B cell (primary cell): ENCODE measurements around the gene SLC22A12. TPM values are rescaled to one million over a fixed set of nuclear protein-coding genes. Genes with fewer than 3 reads are reported as not detected.

Experiments
- ATAC-seq: fragments of 200-7000 bp; cut with Tn5 transposase; one replicate; pipeline ENCODE4 v1.10.0; 2021; ENCODE audit warnings: low read depth, mild to moderate bottlenecking, moderate number of reproducible peaks, moderate library complexity
- CTCF ChIA-PET: fragments of 350-600 bp; sonication (Branson Sonifier 250); formaldehyde crosslinking; loops from one replicate; lab custom pipeline; 2021; ENCODE audit warnings: antibody characterized with exemption, inconsistent platforms; lab: Charles Lee
- POLR2A ChIA-PET: fragments of 350-600 bp; sonication (Branson Sonifier 250); formaldehyde crosslinking; loops from one replicate; lab custom pipeline; 2021; ENCODE audit warnings: antibody characterized with exemption; lab: Charles Lee
- DNase-seq: peaks from one replicate; pipeline ENCODE4 v3.0.0; 2013
- H2AFZ ChIP-seq: 2 replicates; pipeline ENCODE4 v1.6.1; 2012; ENCODE audit warnings: mild to moderate bottlenecking, low read depth, low read length; ENCODE audit not compliant: insufficient read depth, poor library complexity, severe bottlenecking
- H3K27ac ChIP-seq, 2 donors: 1 replicate in 1 of 2; 2 replicates in 1 of 2; pipeline ENCODE4 v1.5.1; 2012 to 2013; ENCODE audit warnings: low read length in 2 of 2, mild to moderate bottlenecking in 2 of 2, moderate library complexity in 1 of 2
- H3K27me3 ChIP-seq, 4 experiments: fragments of 200-600 bp in 1 of 4; sonication (generic) in 1 of 4; replicated peaks in 1 of 4; 1 replicate in 2 of 4; 2 replicates in 2 of 4; pipeline versions ENCODE4 v1.6.1 to v1.7.0; 2013 to 2016; ENCODE audit warnings: low read length in 3 of 4, mild to moderate bottlenecking in 2 of 4, mixed read lengths in 1 of 4, moderate library complexity in 1 of 4; ENCODE audit not compliant: insufficient read depth in 4 of 4, control insufficient read depth in 3 of 4; ENCODE audit errors: control extremely low read depth in 1 of 4
- H3K36me3 ChIP-seq, 2 experiments: replicated peaks in 1 of 2; 1 replicate in 1 of 2; 2 replicates in 1 of 2; pipeline versions ENCODE4 v1.6.1 to v1.7.1; 2013; ENCODE audit warnings: low read length in 1 of 2; ENCODE audit not compliant: insufficient read depth in 2 of 2, control insufficient read depth in 1 of 2; ENCODE audit errors: control extremely low read depth in 1 of 2, extremely low read depth in 1 of 2
- H3K4me1 ChIP-seq, 2 donors: fragments of 200-600 bp in 1 of 2; sonication (generic) in 1 of 2; 1 replicate in 1 of 2; 2 replicates in 1 of 2; pipeline versions ENCODE4 v1.5.1 to v1.6.1; 2013 to 2017; ENCODE audit warnings: low read length in 2 of 2; ENCODE audit not compliant: control insufficient read depth in 2 of 2, insufficient read depth in 2 of 2
- H3K4me2 ChIP-seq: replicated peaks from 2 replicates; pipeline ENCODE3; 2012; ENCODE audit warnings: mild to moderate bottlenecking, low read depth, low read length; ENCODE audit not compliant: poor library complexity, severe bottlenecking
- H3K4me3 ChIP-seq, 5 experiments: fragments of 200-600 bp in 1 of 5; sonication (generic) in 1 of 5; 1 replicate in 3 of 5; 2 replicates in 2 of 5; pipeline versions ENCODE4 v1.5.1 to v1.7.0; 2011 to 2016; ENCODE audit warnings: low read length in 4 of 5, mild to moderate bottlenecking in 4 of 5, low read depth in 2 of 5, control low read depth in 1 of 5, moderate library complexity in 1 of 5; ENCODE audit not compliant: insufficient read depth in 1 of 5; ENCODE audit errors: control extremely low read depth in 1 of 5, extremely low read depth in 1 of 5
- H3K79me2 ChIP-seq: fragments of 200-600 bp; sonication (generic); one replicate; pipeline ENCODE4 v1.6.0; 2016; ENCODE audit warnings: low read length; ENCODE audit not compliant: control insufficient read depth, insufficient read depth
- H3K9ac ChIP-seq: fragments of 200-600 bp; sonication (generic); 2 replicates; pipeline ENCODE4 v1.6.1; 2017; ENCODE audit warnings: mild to moderate bottlenecking, low read length, moderate library complexity
- H3K9me3 ChIP-seq, 3 donors: one replicate each; pipeline versions ENCODE4 v1.6.1 to v1.7.1; 2013; ENCODE audit warnings: low read length in 2 of 3; ENCODE audit not compliant: control insufficient read depth in 2 of 3, insufficient read depth in 1 of 3; ENCODE audit errors: control extremely low read depth in 1 of 3
- H4K20me1 ChIP-seq: 2 replicates; pipeline ENCODE4 v1.6.0; 2012; ENCODE audit warnings: mild to moderate bottlenecking, low read length; ENCODE audit not compliant: insufficient read depth, control insufficient read depth, poor library complexity, severe bottlenecking
- H3K27ac Mint-ChIP-seq: one replicate; pipeline ENCODE4 v1.8.0; 2021; ENCODE audit warnings: mixed read lengths
- H3K27me3 Mint-ChIP-seq: one replicate; pipeline ENCODE4 v1.8.0; 2021; ENCODE audit warnings: mixed read lengths
- H3K4me1 Mint-ChIP-seq: one replicate; pipeline ENCODE4 v1.8.0; 2021; ENCODE audit warnings: mixed read lengths
- H3K4me3 Mint-ChIP-seq: one replicate; pipeline ENCODE4 v1.8.0; 2021; ENCODE audit warnings: mixed read lengths
- H3K9me3 Mint-ChIP-seq: one replicate; pipeline ENCODE4 v1.8.0; 2022; ENCODE audit warnings: mixed read lengths; ENCODE audit not compliant: insufficient read depth
- CTCF ChIP-seq: fragments of 200-600 bp; IDR thresholded peaks from one replicate; pipeline ENCODE4 v1.8.0; 2022; ENCODE audit warnings: antibody characterized with exemption, mild to moderate bottlenecking
- EZH2 ChIP-seq: IDR thresholded peaks from 2 replicates; pipeline ENCODE4 v1.6.1; 2012; ENCODE audit warnings: borderline replicate concordance, low read depth, mild to moderate bottlenecking, moderate library complexity, low read length; ENCODE audit not compliant: insufficient read depth, poor library complexity, severe bottlenecking
- WGBS: methylation state at CpG from one replicate; pipeline ENCODE4 v1.1.5; 2013; ENCODE audit warnings: missing lambda C conversion rate; ENCODE audit not compliant: insufficient coverage; 5-methylcytosine and 5-hydroxymethylcytosine counted together
- intact Hi-C: fragments of 100-400 bp; cut with micrococcal nuclease; formaldehyde crosslinking; loops from one replicate; pipeline ENCODE4 v1.10.0; 2022
- polyA plus RNA-seq: library from polyadenylated mRNA; depleted of rRNA; stranded (reverse); fragments of >200 nt; gene quantifications from 2 replicates; pipeline ENCODE4 v1.2.3, GENCODE V29; 2012
- total RNA-seq, 2 donors: library from RNA; stranded (reverse); fragments of 120-200 nt in 1 of 2; gene quantifications; 1 replicate in 1 of 2; 2 replicates in 1 of 2; pipeline versions ENCODE4 v1.2.3 to v1.2.4, GENCODE V29; 2013 to 2022

Gene SLC22A12
- total and polyA plus RNA-seq, 2 donors (not counting 1 experiment from before 2014, with no cell fraction given): not detected

DNA sequence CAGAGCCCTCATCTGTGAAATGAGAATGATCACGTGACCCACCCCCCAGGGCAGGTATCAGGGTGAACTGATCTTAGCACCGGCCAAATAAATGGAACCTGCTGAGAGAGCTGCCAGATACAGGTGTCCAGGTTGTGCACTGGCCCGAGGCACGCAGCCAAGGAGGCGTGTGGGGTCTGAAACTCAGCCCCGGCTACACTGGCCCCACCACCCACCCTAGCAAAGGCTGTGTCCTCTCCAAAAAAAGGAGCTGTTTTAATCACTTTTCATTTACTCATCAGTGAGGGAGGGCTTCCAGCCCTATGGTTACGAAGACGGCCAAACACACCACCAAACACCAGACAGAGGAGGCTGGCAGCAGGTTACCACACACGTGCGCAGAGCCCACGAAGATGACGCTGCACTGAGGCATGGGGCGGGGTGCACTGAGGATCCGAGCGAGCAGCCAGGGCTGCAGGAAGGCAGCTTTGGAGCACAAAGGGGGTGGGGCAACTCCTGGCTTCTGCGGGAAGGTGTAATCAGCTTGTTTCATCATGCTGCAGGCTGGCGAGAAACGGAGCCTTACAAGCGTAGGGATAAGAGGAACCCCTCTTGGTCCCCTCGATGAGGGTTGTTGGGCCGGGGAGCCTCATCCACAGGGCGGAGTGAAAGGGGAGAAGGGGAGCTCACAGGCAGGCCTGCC, 19.5 kb upstream of the SLC22A12 start:
- ChIA-PET POLR2A (no interaction called here), CTCF (no interaction called here)
- Histone ChIP-seq H3K4me2 (no peak overlapping the region), H4K20me1 (no peaks in the 10 kb centered on the region), H3K9me3 (no peaks in the 10 kb centered on the region), H3K4me3 (no peak overlapping the region), H3K36me3 (no peaks in the 10 kb centered on the region), H3K4me1 (no peaks in the 10 kb centered on the region), H2AFZ (no peak overlapping the region), H3K9ac (no peak overlapping the region), H3K27me3 (no peaks in the 10 kb centered on the region), H3K27ac (no peak overlapping the region), H3K79me2 (no peaks in the 10 kb centered on the region)
- no peak overlapping the region for H3K27ac Mint-ChIP-seq
- no peaks in the 10 kb centered on the region for H3K4me1 Mint-ChIP-seq
- no peak for ATAC-seq
- TF ChIP-seq CTCF (no peak), EZH2 (no peak)
- intact Hi-C loops: no loop called here
- 95% methylated on average over 22 of the region's 22 CpGs for WGBS
- H3K4me3 Mint-ChIP-seq: no peak overlapping the region
- DNase-seq: no peak
- H3K27me3 Mint-ChIP-seq: peaks cover 13% of the 10 kb centered on the region
- H3K9me3 Mint-ChIP-seq: no peaks in the 10 kb centered on the region

DNA sequence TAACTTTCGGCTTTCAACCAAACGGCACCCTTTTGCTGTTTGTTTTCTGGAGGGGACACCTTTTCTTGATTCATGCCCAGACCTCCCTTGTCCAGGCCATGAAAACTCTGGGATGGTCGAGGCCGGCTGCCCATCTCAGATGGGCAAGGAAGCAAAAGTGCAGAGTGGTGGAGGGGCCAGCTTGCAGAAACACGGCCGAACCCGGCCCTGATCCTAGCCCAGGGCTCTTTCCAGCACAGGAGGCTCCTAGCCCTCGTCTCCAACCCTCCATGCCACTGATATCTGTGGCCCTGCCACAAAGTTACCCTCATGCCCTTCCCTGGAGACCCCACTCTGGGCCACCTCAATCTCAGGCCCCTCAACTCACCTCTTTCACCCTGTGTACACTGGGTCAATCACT, 18.9 kb upstream of the SLC22A12 start:
- no peak overlapping the region for H3K4me3 Mint-ChIP-seq

More for the DNA sequence above, 18.9 kb upstream of the SLC22A12 start:
- no peaks in the 10 kb centered on the region for H3K9me3 ChIP-seq
- POLR2A ChIA-PET: no interaction called here
- H2AFZ ChIP-seq: no peak overlapping the region
- ATAC-seq (no peak), DNase-seq (no peak)
- H3K4me1 ChIP-seq: no peaks in the 10 kb centered on the region
- no peaks in the 10 kb centered on the region for H3K79me2 ChIP-seq
- no peak overlapping the region for H3K4me2 ChIP-seq
- no peak overlapping the region for H3K9ac ChIP-seq
- Mint-ChIP-seq H3K9me3 (no peaks in the 10 kb centered on the region), H3K4me1 (no peaks in the 10 kb centered on the region), H3K27me3 (peaks cover 18% of the 10 kb centered on the region), H3K27ac (no peak overlapping the region)
- TF ChIP-seq CTCF: no peak
- no peak for TF ChIP-seq EZH2
- H3K27me3 ChIP-seq: no peaks in the 10 kb centered on the region
- intact Hi-C loops: no loop called here
- 89% methylated on average over 8 of the region's 8 CpGs for WGBS
- H3K36me3 ChIP-seq: no peaks in the 10 kb centered on the region
- H4K20me1 ChIP-seq: no peaks in the 10 kb centered on the region
- H3K4me3 ChIP-seq: no peak overlapping the region
- CTCF ChIA-PET: no interaction called here
- H3K27ac ChIP-seq: no peak overlapping the region
